ENCODE measurements around the gene RAP1GDS1. TPM values are rescaled to one million over a fixed set of nuclear protein-coding genes. Genes with fewer than 3 reads are reported as not detected.
"Not testable (repeated sequence)": the region's sequence is repeated elsewhere in the genome, so short reads cannot be mapped to it uniquely, and the experiment has no call there.

RAP1GDS1 gene
- total and polyA plus RNA-seq, 8 donors = 30.7 to 49.1 (median 35.3) TPM

GRCh38 chr4:98327694-98328093 is 66.5 kb downstream of the RAP1GDS1 start:
- intact Hi-C loops (cut with DNase I) = no loop called here
- H3K4me3 ChIP-seq = no peak overlapping the region
- no peaks in the 10 kb centered on the region for H3K36me3 ChIP-seq
- no peaks in the 10 kb centered on the region for H3K4me1 ChIP-seq
- H3K9me3 ChIP-seq = peaks cover 0 to 30% of the 10 kb centered on the region in 2 donors
- no peak for ATAC-seq
- no peaks in the 10 kb centered on the region for H3K27me3 ChIP-seq
- no peak for TF ChIP-seq CTCF (IDR thresholded peaks at IDR 0.05)
- H3K27ac ChIP-seq = no peak overlapping the region
- no peak for DNase-seq

GRCh38 chr4:98329879-98330640 is 68.9 kb downstream of the RAP1GDS1 start:
- ATAC-seq; H3K4me1 ChIP-seq; H3K36me3 ChIP-seq; intact Hi-C loops (cut with DNase I); H3K4me3 ChIP-seq; H3K27ac ChIP-seq; H3K27me3 ChIP-seq: not testable (repeated sequence)
- H3K9me3 ChIP-seq = peaks cover 0 to 48% of the 10 kb centered on the region in 2 donors
- DNase-seq = peak in 1 of 4 donors; percentile 45

- TF ChIP-seq CTCF (IDR thresholded peaks at IDR 0.05) = no peak
- DNase-seq = no peak
Measured at GRCh38 chr4:98332017-98332416, 70.8 kb downstream of the RAP1GDS1 start.

GRCh38 chr4:98334461-98334860 is 73.3 kb downstream of the RAP1GDS1 start:
- Histone ChIP-seq H3K27ac (no peak overlapping the region), H3K9me3 (peaks cover 0 to 40% of the 10 kb centered on the region in 2 donors), H3K36me3 (no peaks in the 10 kb centered on the region), H3K27me3 (no peaks in the 10 kb centered on the region), H3K4me3 (no peak overlapping the region), H3K4me1 (no peaks in the 10 kb centered on the region)
- no peak for TF ChIP-seq CTCF (IDR thresholded peaks at IDR 0.05)
- DNase-seq = no peak
- ATAC-seq = no peak
- intact Hi-C loops (cut with DNase I) = no loop called here

More at GRCh38 chr4:98332017-98332416, 70.8 kb downstream of the RAP1GDS1 start:
- Histone ChIP-seq H3K36me3 (no peaks in the 10 kb centered on the region), H3K9me3 (peaks cover 0 to 48% of the 10 kb centered on the region in 2 donors), H3K4me1 (no peaks in the 10 kb centered on the region), H3K27me3 (no peaks in the 10 kb centered on the region), H3K4me3 (no peak overlapping the region), H3K27ac (no peak overlapping the region)
- intact Hi-C loops (cut with DNase I) = no loop called here
- ATAC-seq = peak; percentile 36

GRCh38 chr4:98338761-98339438 is 77.7 kb downstream of the RAP1GDS1 start:
- H3K4me1 ChIP-seq = no peaks in the 10 kb centered on the region
- no peaks in the 10 kb centered on the region for H3K27me3 ChIP-seq
- DNase-seq (no peak), ATAC-seq (no peak)
- H3K4me3 ChIP-seq = no peak overlapping the region
- intact Hi-C loops (cut with DNase I) = no loop called here
- H3K27ac ChIP-seq = no peak overlapping the region
- no peak for TF ChIP-seq CTCF (IDR thresholded peaks at IDR 0.05)
- H3K9me3 ChIP-seq = peaks cover 0 to 5% of the 10 kb centered on the region in 2 donors
- peaks cover 0 to 7% of the 10 kb centered on the region in 2 donors for H3K36me3 ChIP-seq
